H1 (cell line): ENCODE measurements around the gene ELFN2. TPM values are rescaled to one million over a fixed set of nuclear protein-coding genes. Genes with fewer than 3 reads are reported as not detected.

ENCODE experiments used
- CTCF ChIA-PET: fragments of 300-600 bp; sonication (Branson Sonifier 250); formaldehyde crosslinking; loops from one replicate; lab custom pipeline; 2021; ENCODE audit not compliant: partially characterized antibody; lab: Charles Lee
- POLR2A ChIA-PET: fragments of 300-600 bp; sonication (Branson Sonifier 250); formaldehyde crosslinking; loops from one replicate; lab custom pipeline; 2021; ENCODE audit warnings: inconsistent platforms; ENCODE audit not compliant: partially characterized antibody; lab: Charles Lee
- DNase-seq, 2 experiments: peaks; one replicate each; pipeline versions ENCODE4 v3.0.0 to v3.0.0-alpha.2; 2010 to 2022; ENCODE audit warnings: low spot score in 2 of 2, low read depth in 1 of 2, mixed read lengths in 1 of 2
- FAIRE-seq: peaks from 2 replicates; lab custom pipeline; 2011; peaks lifted over from hg19 to GRCh38; lab: Jason Lieb, UNC
- H2AFZ ChIP-seq: 2 replicates; pipeline ENCODE4 v1.8.1; 2012; ENCODE audit warnings: low read length, inconsistent platforms
- H2AK5ac ChIP-seq: 2 replicates; pipeline ENCODE4 v1.6.1; 2013; ENCODE audit warnings: low read depth, low read length
- H2BK120ac ChIP-seq: replicated peaks from 2 replicates; pipeline ENCODE3; 2013; ENCODE audit warnings: low read depth, low read length, inconsistent platforms
- H2BK12ac ChIP-seq: 2 replicates; pipeline ENCODE4 v1.6.1; 2013; ENCODE audit warnings: low read depth, low read length
- H2BK15ac ChIP-seq: 2 replicates; pipeline ENCODE4 v1.6.1; 2013; ENCODE audit warnings: low read length
- H2BK20ac ChIP-seq: 2 replicates; pipeline ENCODE4 v1.6.1; 2013; ENCODE audit warnings: low read length
- H2BK5ac ChIP-seq: 2 replicates; pipeline ENCODE4 v1.6.1; 2013; ENCODE audit warnings: low read depth, low read length
- H3K14ac ChIP-seq: 2 replicates; pipeline ENCODE4 v1.6.1; 2013; ENCODE audit warnings: inconsistent platforms; ENCODE audit not compliant: insufficient read length
- H3K18ac ChIP-seq: 2 replicates; pipeline ENCODE4 v1.6.1; 2013; ENCODE audit warnings: low read length; ENCODE audit errors: extremely low read depth
- H3K23ac ChIP-seq: 2 replicates; pipeline ENCODE4 v1.6.1; 2013; ENCODE audit warnings: inconsistent platforms; ENCODE audit not compliant: insufficient read length
- H3K23me2 ChIP-seq: 2 replicates; pipeline ENCODE4 v1.6.1; 2013; ENCODE audit warnings: low read depth, low read length
- H3K27ac ChIP-seq: 2 replicates; pipeline ENCODE4 v1.6.1; 2011; ENCODE audit warnings: low read depth, low read length, inconsistent platforms
- H3K27me3 ChIP-seq, 4 experiments: replicated peaks in 1 of 4; 1 replicate in 1 of 4; 2 replicates in 3 of 4; pipeline versions ENCODE4 v1.6.1 to v1.8.1; 2011 to 2013; ENCODE audit warnings: low read length in 3 of 4, mild to moderate bottlenecking in 3 of 4, inconsistent platforms in 2 of 4, mixed read lengths in 2 of 4, moderate library complexity in 1 of 4; ENCODE audit not compliant: control insufficient read depth in 3 of 4, insufficient read depth in 3 of 4; ENCODE audit errors: extremely low read depth in 1 of 4
- H3K36me3 ChIP-seq, 4 experiments: 2 replicates each; pipeline versions ENCODE4 v1.6.1 to v1.8.1; 2011 to 2013; ENCODE audit warnings: mild to moderate bottlenecking in 4 of 4, low read length in 3 of 4, moderate library complexity in 2 of 4, control low read depth in 1 of 4, inconsistent platforms in 1 of 4; ENCODE audit not compliant: insufficient read depth in 4 of 4, control insufficient read depth in 2 of 4
- H3K4ac ChIP-seq: replicated peaks from 2 replicates; pipeline ENCODE3; 2013; ENCODE audit warnings: low read length, low read depth, mixed read lengths, inconsistent platforms; ENCODE audit not compliant: insufficient read length
- H3K4me1 ChIP-seq, 4 experiments: replicated peaks in 1 of 4; 1 replicate in 1 of 4; 2 replicates in 3 of 4; pipeline versions ENCODE4 v1.6.1 to v1.8.1; 2011 to 2013; ENCODE audit warnings: low read length in 3 of 4, inconsistent platforms in 2 of 4, mixed read lengths in 1 of 4; ENCODE audit not compliant: insufficient read depth in 4 of 4, control insufficient read depth in 3 of 4
- H3K4me2 ChIP-seq, 2 experiments: 2 replicates each; pipeline versions ENCODE4 v1.6.1 to v1.8.1; 2011 to 2013; ENCODE audit warnings: low read depth in 2 of 2, low read length in 2 of 2, control low read depth in 1 of 2, inconsistent platforms in 1 of 2, mild to moderate bottlenecking in 1 of 2; ENCODE audit not compliant: insufficient read depth in 1 of 2
- H3K4me3 ChIP-seq, 4 experiments: fragments of 200-600, 300-600 bp in 1 of 4; sonication (generic), shearing (Covaris generic), sonication (Bioruptor Twin) in 1 of 4; 2 replicates each; pipeline versions ENCODE4 v1.5.1 to v1.8.1; 2011 to 2016; ENCODE audit warnings: low read length in 4 of 4, low read depth in 3 of 4, control low read depth in 2 of 4, inconsistent platforms in 2 of 4, mild to moderate bottlenecking in 2 of 4, mixed read lengths in 1 of 4, moderate library complexity in 1 of 4; ENCODE audit not compliant: insufficient read depth in 2 of 4; ENCODE audit errors: extremely low read depth in 1 of 4
- H3K56ac ChIP-seq: replicated peaks from 2 replicates; pipeline ENCODE3; 2013; ENCODE audit warnings: low read depth, mild to moderate bottlenecking, mixed read lengths, low read length, inconsistent platforms; ENCODE audit not compliant: insufficient read length
- H3K79me1 ChIP-seq: 2 replicates; pipeline ENCODE4 v1.6.1; 2013; ENCODE audit warnings: low read depth, low read length, control low read depth
- H3K79me2 ChIP-seq, 2 experiments: 2 replicates each; pipeline versions ENCODE4 v1.6.1 to v1.8.1; 2012 to 2013; ENCODE audit warnings: low read length in 2 of 2, mild to moderate bottlenecking in 2 of 2, inconsistent platforms in 1 of 2; ENCODE audit not compliant: insufficient read depth in 2 of 2, control insufficient read depth in 1 of 2
- H3K9ac ChIP-seq, 4 experiments: replicated peaks in 1 of 4; 1 replicate in 1 of 4; 2 replicates in 3 of 4; pipeline versions ENCODE4 v1.6.1 to v1.8.1; 2011 to 2013; ENCODE audit warnings: low read depth in 3 of 4, low read length in 3 of 4, control low read depth in 2 of 4, mild to moderate bottlenecking in 2 of 4, moderate library complexity in 2 of 4, inconsistent platforms in 1 of 4; ENCODE audit errors: extremely low read depth in 1 of 4
- H3K9me3 ChIP-seq, 2 experiments: 2 replicates each; pipeline versions ENCODE4 v1.6.1 to v1.8.1; 2012 to 2013; ENCODE audit warnings: mild to moderate bottlenecking in 2 of 2, moderate library complexity in 2 of 2, control low read depth in 1 of 2, inconsistent platforms in 1 of 2, low read depth in 1 of 2, low read length in 1 of 2, mixed read lengths in 1 of 2; ENCODE audit not compliant: insufficient read depth in 2 of 2
- H4K20me1 ChIP-seq, 2 experiments: replicated peaks in 1 of 2; 2 replicates each; pipeline versions ENCODE3 to v1.8.1; 2011 to 2013; ENCODE audit warnings: inconsistent platforms in 2 of 2, low read length in 2 of 2, mild to moderate bottlenecking in 1 of 2; ENCODE audit not compliant: insufficient read depth in 2 of 2, control insufficient read depth in 1 of 2
- H4K5ac ChIP-seq: 2 replicates; pipeline ENCODE4 v1.6.1; 2013; ENCODE audit warnings: low read length, low read depth, mixed read lengths, inconsistent platforms; ENCODE audit not compliant: insufficient read length
- H4K8ac ChIP-seq: 2 replicates; pipeline ENCODE4 v1.8.0; 2013; ENCODE audit warnings: mild to moderate bottlenecking, moderate library complexity, low read length, inconsistent platforms; ENCODE audit not compliant: insufficient read depth; ENCODE audit errors: extremely low read depth
- H4K91ac ChIP-seq: replicated peaks from 2 replicates; pipeline ENCODE3; 2013; ENCODE audit warnings: low read length, mixed read lengths, inconsistent platforms; ENCODE audit not compliant: insufficient read length
- CBX8 ChIP-seq: fragments of 300-800, 300-1000 bp; sonication (generic); IDR thresholded peaks from 2 replicates; pipeline ENCODE4 v1.7.1; 2016; ENCODE audit warnings: low read depth, low read length, borderline replicate concordance
- CHD2 ChIP-seq: IDR thresholded peaks from 2 replicates; pipeline ENCODE4 v1.6.1; 2012; ENCODE audit warnings: low read length, improper control_type of control experiment
- CREB1 ChIP-seq: IDR thresholded peaks from 2 replicates; pipeline ENCODE4 v1.6.1; 2012; ENCODE audit warnings: inconsistent platforms
- CTBP2 ChIP-seq: IDR thresholded peaks from 2 replicates; pipeline ENCODE4 v1.7.0; 2011; ENCODE audit warnings: borderline replicate concordance, mild to moderate bottlenecking, moderate library complexity, mixed read lengths, low read length; ENCODE audit not compliant: insufficient read depth, insufficient read length
- KDM4A ChIP-seq: IDR thresholded peaks from one replicate; pipeline ENCODE4 v1.7.1; 2012; ENCODE audit warnings: low read depth, mild to moderate bottlenecking, moderate library complexity, low read length, inconsistent platforms; ENCODE audit not compliant: severe bottlenecking
- NANOG ChIP-seq: IDR thresholded peaks from 2 replicates; pipeline ENCODE4 v1.6.1; 2011; ENCODE audit warnings: low read length, low read depth, mild to moderate bottlenecking, inconsistent platforms; ENCODE audit not compliant: insufficient read depth, poor library complexity, severe bottlenecking
- SIRT6 ChIP-seq: IDR thresholded peaks from one replicate; pipeline ENCODE4 v1.7.1; 2012; ENCODE audit warnings: low read length, inconsistent platforms
- SIX5 ChIP-seq: IDR thresholded peaks from 2 replicates; pipeline ENCODE4 v1.6.1; 2011; ENCODE audit warnings: mild to moderate bottlenecking, low read depth, low read length
- SP1 ChIP-seq: IDR thresholded peaks from 2 replicates; pipeline ENCODE4 v1.6.1; 2011; ENCODE audit warnings: low read depth, low read length
- YY1 ChIP-seq: IDR thresholded peaks from 2 replicates; pipeline ENCODE4 v1.6.1; 2011; ENCODE audit warnings: low read depth, mild to moderate bottlenecking, low read length
- WGBS, 2 experiments: shearing (Covaris generic) in 1 of 2; methylation state at CpG; one replicate each; pipeline versions ENCODE4 v1.1.6 to v1.1.7; 2013 to 2015; ENCODE audit warnings: low lambda C conversion rate in 2 of 2, mixed read lengths in 2 of 2, inconsistent platforms in 1 of 2, low coverage in 1 of 2, missing lambda C conversion rate in 1 of 2; ENCODE audit not compliant: insufficient replicate concordance in 2 of 2, insufficient coverage in 1 of 2, insufficient read length in 1 of 2; ENCODE audit errors: extremely low coverage in 1 of 2, missing lambda C conversion rate in 1 of 2; 5-methylcytosine and 5-hydroxymethylcytosine counted together
- polyA plus RNA-seq, 7 experiments: library from polyadenylated mRNA; depleted of rRNA in 3 of 7; stranded (reverse) in 5 of 7; unstranded in 2 of 7; fragments of >200 nt in 5 of 7; fragments of 200-250 nt in 2 of 7; gene quantifications; 1 replicate in 5 of 7; 2 replicates in 1 of 7; 4 replicates in 1 of 7; pipeline versions ENCODE4 v1.2.1 to v1.2.3, GENCODE V29; 2011 to 2013; ENCODE audit warnings: missing spikeins in 2 of 7, mixed read lengths in 2 of 7
- total RNA-seq: library from RNA; stranded (reverse); fragmentation: NEBNext Ultra II Directional; extraction: Animal tissue kit (Norgen Biotek cat#: 25700); gene quantifications from 2 replicates; pipeline ENCODE4 v1.2.1, GENCODE V29; 2021

The ELFN2 gene
- total and polyA plus RNA-seq, 2 of the 8 experiments (the other 6 are each of a cell fraction or from before 2014, with no cell fraction given), result 0.63 to 0.88 TPM

DNA sequence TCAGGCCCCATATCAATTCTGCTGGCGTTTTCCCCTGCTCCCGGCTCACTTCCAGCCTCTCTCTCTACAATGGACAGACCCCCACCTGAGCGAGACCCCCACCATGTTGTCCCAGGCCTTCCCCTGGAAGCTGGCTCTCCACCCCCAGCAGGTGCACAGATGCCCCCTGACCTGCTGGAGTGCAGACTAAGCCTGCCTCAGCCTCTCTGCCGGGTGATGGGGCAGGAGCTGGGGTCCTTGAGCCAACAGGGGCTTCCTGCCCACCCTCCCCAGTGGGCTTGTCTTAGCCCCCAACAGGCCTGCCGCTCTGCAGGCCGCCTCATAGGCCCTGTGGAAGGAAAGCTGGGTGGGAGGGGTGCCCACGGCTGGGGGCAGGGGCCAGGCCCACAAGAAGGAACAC lies 10.0 kb downstream of the ELFN2 start:
- Histone ChIP-seq H2BK15ac (no peak overlapping the region), H3K4ac (no peak overlapping the region), H3K4me2 (no peak overlapping the region), H3K9me3 (no peaks in the 10 kb centered on the region), H4K91ac (no peak overlapping the region), H2BK12ac (no peak overlapping the region), H3K9ac (no peak overlapping the region), H3K4me3 (no peak overlapping the region), H3K23me2 (peaks cover 10% of the 10 kb centered on the region; the same call in 1 of the 2 replicates), H3K23ac (no peak overlapping the region), H2AK5ac (no peak overlapping the region), H4K20me1 (peaks cover 0 to 2% of the 10 kb centered on the region in 2 experiments), H2BK5ac (no peak overlapping the region), H4K8ac (no peak overlapping the region), H3K27me3 (peaks cover 0 to 31% (median 26%) of the 10 kb centered on the region in 4 experiments; a peak in 6 of 7 replicates), H2BK20ac (no peak overlapping the region), H2BK120ac (no peak overlapping the region), H4K5ac (no peak overlapping the region), H3K79me2 (no peaks in the 10 kb centered on the region), H3K18ac (no peak overlapping the region), H3K27ac (no peak overlapping the region), H3K36me3 (no peaks in the 10 kb centered on the region), H3K79me1 (no peaks in the 10 kb centered on the region), H3K4me1 (peaks cover 3 to 24% (median 18%) of the 10 kb centered on the region in 4 experiments), H2AFZ (no peak overlapping the region), H3K14ac (no peak overlapping the region), H3K56ac (no peak overlapping the region)
- TF ChIP-seq SIRT6 (no peak), NANOG (no peak), SP1 (no peak), CREB1 (no peak), KDM4A (no peak), CHD2 (no peak), YY1 (no peak), CBX8 (no peak), SIX5 (no peak), CTBP2 (no peak)
- no peak for FAIRE-seq
- no peak for DNase-seq
- ChIA-PET CTCF (interaction anchor here (1.0 to 3.0 kb wide), 3 partner anchors 12 to 101 kb away, joined by 3 to 25 read pairs (median 6); no protein-coding TSS in a partner anchor), POLR2A (interaction anchor here (1.1 to 1.4 kb wide), 2 partner anchors 9 to 44 kb away, joined by 3 to 4 read pairs; no protein-coding TSS in a partner anchor)
- 73% methylated on average over 6 of the region's 7 CpGs; no CpG with 5 or more reads in 1 of the 2 experiments for WGBS, 2 experiments
